ENCODE results near the gene EPB41L4B.
"Not testable (repeated sequence)": the region's sequence is repeated elsewhere in the genome, so short reads cannot be mapped to it uniquely, and the experiment has no call there.

EPB41L4B gene

GRCh38 chr9:109133533-109133932, 187.3 kb downstream of the EPB41L4B start:
- DNase-seq (ENCODE audit: low spot score), result no peak
- in situ Hi-C loops (cut with MboI; ENCODE audit: low sequenced_read_pairs, unreplicated experiment), result no loop called here
- no peak for TF ChIP-seq CTCF (IDR thresholded peaks at IDR 0.05; ENCODE audit: borderline replicate concordance, control extremely low read depth, extremely low read depth, insufficient read depth, missing control alignments)

- no peak for DNase-seq (ENCODE audit: low spot score)
- TF ChIP-seq CTCF (IDR thresholded peaks at IDR 0.05; ENCODE audit: borderline replicate concordance, control extremely low read depth, extremely low read depth, insufficient read depth, missing control alignments), result no peak
- in situ Hi-C loops (cut with MboI; ENCODE audit: low sequenced_read_pairs, unreplicated experiment), result no loop called here
Observed at GRCh38 chr9:109132567-109133021, 188.3 kb downstream of the EPB41L4B start.

- no peak for TF ChIP-seq CTCF (IDR thresholded peaks at IDR 0.05; ENCODE audit: borderline replicate concordance, control extremely low read depth, extremely low read depth, insufficient read depth, missing control alignments)
- no peak for DNase-seq (ENCODE audit: low spot score)
Observed at GRCh38 chr9:109129470-109130197, 191.2 kb downstream of the EPB41L4B start.

GRCh38 chr9:109126671-109127070, 194.2 kb downstream of the EPB41L4B start:
- DNase-seq (ENCODE audit: low spot score); in situ Hi-C loops (cut with MboI; ENCODE audit: low sequenced_read_pairs, unreplicated experiment): not testable (repeated sequence)

More at GRCh38 chr9:109129470-109130197, 191.2 kb downstream of the EPB41L4B start:
- in situ Hi-C loops (cut with MboI; ENCODE audit: low sequenced_read_pairs, unreplicated experiment), result no loop called here

- no peak for TF ChIP-seq CTCF (IDR thresholded peaks at IDR 0.05; ENCODE audit: borderline replicate concordance, control extremely low read depth, extremely low read depth, insufficient read depth, missing control alignments)
- no peak for DNase-seq (ENCODE audit: low spot score)
- in situ Hi-C loops (cut with MboI; ENCODE audit: low sequenced_read_pairs, unreplicated experiment), result no loop called here
Observed at GRCh38 chr9:109124121-109124520, 196.7 kb downstream of the EPB41L4B start.

GRCh38 chr9:109122726-109123621, 197.9 kb downstream of the EPB41L4B start:
- no peak for TF ChIP-seq CTCF (IDR thresholded peaks at IDR 0.05; ENCODE audit: borderline replicate concordance, control extremely low read depth, extremely low read depth, insufficient read depth, missing control alignments)
- in situ Hi-C loops (cut with MboI; ENCODE audit: low sequenced_read_pairs, unreplicated experiment), result no loop called here
- DNase-seq (ENCODE audit: low spot score), result peak; percentile 25
